Cardiac atrium fibroblast (primary cell): ENCODE measurements around the gene NAPEPLD. TPM values are rescaled to one million over a fixed set of nuclear protein-coding genes. Genes with fewer than 3 reads are reported as not detected.

Source experiments
- total RNA-seq: library from RNA; depleted of rRNA; stranded (reverse); fragments of >200 nt; gene quantifications from 2 replicates; pipeline ENCODE4 v1.2.3, GENCODE V29; 2015

Gene NAPEPLD
- 5.8 and 8.1 TPM in 2 replicates for total RNA-seq

GRCh38 chr7:103148994-103149807, at the start of gene NAPEPLD:
NAPEPLD (minus strand) TSS chr7:103149099; CDS start chr7:103128776, 20,323 bp downstream.

DNA sequence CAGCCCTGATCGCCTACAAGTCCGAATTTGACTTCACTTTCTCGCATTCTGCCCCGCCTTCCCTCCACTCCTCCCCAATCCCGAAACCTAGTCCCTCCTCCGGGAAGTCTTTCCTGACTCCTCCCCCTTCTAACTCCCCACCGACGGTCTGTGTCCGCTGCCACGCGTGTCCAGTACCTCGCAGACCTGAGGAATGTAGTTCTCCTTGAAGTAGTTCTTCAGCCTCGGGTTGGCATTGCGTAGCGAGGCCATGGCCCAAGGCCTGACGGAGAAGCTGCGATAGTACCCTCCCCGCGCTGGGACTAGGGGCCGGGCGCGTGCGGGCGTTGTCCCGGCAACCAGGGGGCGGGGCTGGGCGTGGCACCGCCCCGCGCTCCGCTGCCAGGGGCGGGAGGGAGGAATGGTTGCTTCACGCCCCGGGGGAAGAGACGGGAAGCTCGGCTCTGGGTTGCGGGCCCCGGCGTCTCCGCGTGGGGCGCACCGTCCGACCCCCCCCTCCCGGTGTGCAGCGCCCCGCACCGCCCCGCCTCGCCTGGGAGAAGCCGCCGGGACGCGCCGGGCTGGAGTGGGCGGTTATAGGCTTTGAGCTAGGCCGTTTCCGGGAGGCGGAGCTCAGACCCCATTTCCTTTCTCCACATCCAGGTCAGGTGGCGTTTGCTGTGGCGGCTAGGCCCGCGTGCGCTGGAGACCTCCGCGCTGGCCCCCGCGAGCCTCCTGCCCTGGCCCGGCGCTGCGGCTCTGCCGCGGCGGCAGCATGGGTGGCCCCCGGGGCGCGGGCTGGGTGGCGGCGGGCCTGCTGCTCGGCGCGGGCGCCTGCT, 74.2 kb downstream of the NAPEPLD start, which contains the start of the genes ARMC10 and FBXL13:
Gene ARMC10, plus strand, starts transcription at position 622 of the 818 bp plus-strand sequence. Its CDS starts 133 bp downstream, at position 755.
Gene FBXL13, minus strand, starts transcription at position 278 of the 818 bp plus-strand sequence.

Other genes with a start within 250 kb of the NAPEPLD start
- 242 and 367 TPM in 2 replicates for gene LRRC17, start 236.1 kb downstream of the NAPEPLD start, total RNA-seq
- 0.81 and 0.90 TPM in 2 replicates for gene FBXL13, start 74.3 kb downstream of the NAPEPLD start, total RNA-seq
- gene ARMC10, start 74.0 kb downstream of the NAPEPLD start, total RNA-seq: 27.1 and 32.4 TPM in 2 replicates
- 41.3 and 54.3 TPM in 2 replicates for gene PMPCB, start 148.3 kb upstream of the NAPEPLD start, total RNA-seq
- gene DNAJC2, start 195.7 kb upstream of the NAPEPLD start, total RNA-seq: 7.0 and 16.0 TPM in 2 replicates
- 119 and 127 TPM in 2 replicates for gene PSMC2, start 198.5 kb upstream of the NAPEPLD start, total RNA-seq